HG03571 (cell line): ENCODE data around the gene WNK1.
A peak's percentile ranks its signal among the peaks of the same experiment; 100 is the strongest.
"Not testable (repeated sequence)": the region's sequence is repeated elsewhere in the genome, so short reads cannot be mapped to it uniquely, and the experiment has no call there.

Experiments used
- ATAC-seq: cut with Tn5 transposase; IDR thresholded peaks from one replicate; pipeline ENCODE4 v1.9.1; 2021; ENCODE audit not compliant: unreplicated experiment

WNK1 gene

DNA sequence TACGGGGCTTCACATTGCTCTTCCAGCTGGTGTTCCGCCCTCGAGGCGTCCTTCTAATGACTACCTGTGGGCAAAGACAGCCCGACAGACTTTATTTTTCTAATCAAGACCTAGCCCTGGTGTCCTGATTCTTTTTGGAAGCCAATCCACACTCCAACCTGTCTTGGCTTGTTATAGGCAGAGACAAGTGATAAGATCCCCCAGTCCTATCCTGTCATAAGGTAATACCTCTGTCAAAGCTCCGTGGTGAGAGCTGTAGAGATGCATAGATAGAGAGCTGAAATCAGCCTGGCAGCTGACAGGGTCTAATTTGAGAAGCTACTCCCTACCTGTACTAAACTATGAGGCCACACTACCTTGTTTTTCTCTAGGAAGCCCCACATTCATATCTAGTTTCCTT is 11.5 kb upstream of the WNK1 start:
- no peak for ATAC-seq

DNA sequence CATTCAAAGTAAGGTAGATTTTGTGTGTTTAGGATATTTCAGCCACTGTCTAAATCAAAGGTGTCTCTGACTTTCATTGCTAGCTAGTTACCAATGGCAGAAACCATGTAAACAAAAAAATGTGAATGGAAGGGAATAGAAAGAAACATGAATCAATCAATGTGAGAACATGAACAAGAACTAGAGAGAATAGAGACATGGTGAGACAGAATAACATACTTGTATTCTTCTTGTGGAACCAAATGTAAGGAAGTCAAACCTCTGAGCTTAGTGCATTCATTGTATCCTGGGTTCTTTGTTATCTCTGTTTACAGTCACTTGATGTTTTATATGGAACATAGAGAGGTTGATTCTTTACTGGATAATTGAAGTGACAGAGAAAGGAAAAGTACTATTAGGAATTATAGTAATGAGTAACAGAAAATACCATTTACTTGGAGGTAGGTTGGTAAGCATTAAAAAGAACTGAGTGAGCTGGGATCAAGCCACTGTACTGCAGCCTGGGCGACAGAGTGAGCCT is 2.6 kb upstream of the WNK1 start:
- no peak for ATAC-seq

DNA sequence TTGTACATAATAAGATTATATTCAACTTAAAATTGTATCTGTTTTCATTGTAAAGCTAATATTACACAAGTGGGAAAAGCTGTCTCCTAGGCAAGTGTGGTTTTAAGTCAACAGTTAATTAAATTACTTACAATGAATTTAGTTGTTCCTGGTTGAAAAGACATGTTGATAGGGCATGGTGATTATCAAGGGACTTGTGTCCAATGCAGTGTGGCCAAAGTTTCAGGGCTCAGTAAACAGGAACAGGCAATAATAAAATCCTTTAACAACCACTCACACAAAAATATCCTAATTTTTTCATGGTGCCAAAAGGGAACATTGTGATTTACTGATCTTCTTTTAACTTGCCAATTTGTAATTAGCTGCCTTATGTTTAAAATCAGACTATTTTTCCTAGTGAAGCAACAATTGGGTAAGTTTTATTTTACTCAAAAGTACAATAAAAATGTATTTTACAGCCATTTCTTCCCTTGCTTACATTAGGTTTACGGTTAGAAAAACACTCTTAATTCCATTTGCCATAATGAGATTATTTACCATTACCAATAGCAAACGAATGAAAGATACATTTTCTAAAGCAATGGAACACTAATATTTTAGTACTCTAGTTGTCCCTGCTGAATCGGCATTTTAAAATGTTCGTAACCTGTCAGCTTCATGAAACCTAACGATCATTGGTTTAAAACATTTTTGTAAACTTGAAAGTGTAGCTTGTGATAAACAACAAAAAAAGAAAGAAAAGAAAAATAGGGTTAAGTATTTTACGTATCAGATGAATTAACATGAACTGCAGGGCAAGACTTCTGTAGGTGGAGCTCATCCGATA is 1.8 kb upstream of the WNK1 start:
- ATAC-seq, result no peak

DNA sequence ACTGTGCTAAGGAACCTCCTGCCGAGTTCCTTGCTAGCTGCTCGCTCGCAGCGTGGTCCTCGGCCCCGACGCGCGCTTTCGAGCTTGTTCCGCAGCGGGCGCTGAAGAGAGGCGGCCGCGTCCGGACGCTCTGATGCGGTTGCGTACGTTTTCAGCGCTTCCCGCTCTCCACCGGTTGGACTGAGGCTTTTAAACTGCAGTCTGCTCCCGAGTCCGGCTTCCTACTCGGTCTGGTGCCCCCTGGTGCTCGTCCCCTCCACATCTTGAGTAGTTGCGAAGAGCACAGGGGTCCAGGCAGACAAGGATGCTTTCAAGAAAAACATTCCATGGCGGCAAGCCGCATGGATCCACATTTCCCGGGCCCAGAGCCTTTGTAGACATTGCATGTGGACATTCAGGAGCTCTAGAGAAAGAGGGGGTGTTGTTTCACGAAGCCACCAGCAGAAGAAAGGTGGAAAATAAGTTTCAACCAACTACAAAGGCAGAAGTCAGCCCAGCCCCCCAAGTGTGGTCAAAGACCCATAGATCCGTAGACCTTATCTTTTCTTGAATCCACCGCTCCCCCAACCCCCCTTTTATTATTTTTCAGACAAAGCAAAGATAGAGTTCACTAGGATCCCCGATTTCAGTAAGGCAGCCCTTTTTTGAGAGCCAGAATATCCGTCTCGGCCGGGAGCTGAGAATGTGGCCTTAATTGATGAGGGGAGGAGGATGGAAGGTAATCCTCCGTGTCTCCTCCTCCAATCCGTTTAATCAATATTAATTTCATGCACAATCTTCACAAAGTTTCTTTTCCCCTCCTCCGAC is 984 bp upstream of the WNK1 start:
- peak; percentile 45 for ATAC-seq

DNA sequence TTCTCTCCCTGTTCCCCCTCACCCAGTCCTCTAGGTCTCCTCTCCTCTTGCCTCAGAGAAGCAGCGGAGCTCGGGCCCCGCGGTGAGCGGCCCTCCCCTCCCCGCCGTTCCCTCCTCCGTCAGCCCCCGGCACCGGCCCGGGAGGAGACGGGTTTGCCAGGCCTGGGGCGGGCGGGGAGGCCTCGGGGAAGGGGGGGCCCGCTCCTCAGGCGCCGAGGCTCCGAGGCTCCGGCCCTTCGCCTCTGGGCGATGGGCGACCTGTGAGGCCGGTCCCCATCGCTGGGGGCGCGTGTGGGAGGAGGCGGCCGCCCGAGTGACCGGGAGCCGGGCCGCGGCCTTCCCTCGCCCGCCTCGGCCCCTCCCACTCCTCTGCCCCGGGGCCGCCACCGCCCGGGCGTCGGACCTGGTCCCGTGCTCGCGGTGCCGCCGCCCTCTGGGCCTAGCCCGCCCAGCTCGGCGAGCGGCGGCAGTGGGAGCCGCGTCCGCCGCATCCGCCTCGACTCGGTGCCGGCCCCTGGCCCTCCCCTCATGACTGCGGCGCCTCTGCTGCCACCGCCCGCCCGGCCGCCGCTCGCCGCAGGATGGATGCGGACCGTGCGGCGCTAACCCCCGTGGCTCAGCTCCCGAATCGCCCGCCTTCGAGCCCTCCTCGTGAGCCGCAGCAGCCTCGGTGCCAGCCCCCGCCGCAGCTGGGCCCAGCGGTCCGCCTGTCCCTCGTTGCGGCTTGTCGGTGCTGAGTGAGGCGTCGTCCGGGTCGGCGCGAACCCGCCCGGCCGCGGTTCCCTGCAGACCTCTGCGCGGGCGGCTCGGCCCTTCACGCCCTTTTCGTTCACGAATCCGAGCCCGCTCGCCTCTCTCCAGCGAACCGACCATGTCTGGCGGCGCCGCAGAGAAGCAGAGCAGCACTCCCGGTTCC is 574 bp downstream of the WNK1 start:
- peak; percentile 24 for ATAC-seq

DNA sequence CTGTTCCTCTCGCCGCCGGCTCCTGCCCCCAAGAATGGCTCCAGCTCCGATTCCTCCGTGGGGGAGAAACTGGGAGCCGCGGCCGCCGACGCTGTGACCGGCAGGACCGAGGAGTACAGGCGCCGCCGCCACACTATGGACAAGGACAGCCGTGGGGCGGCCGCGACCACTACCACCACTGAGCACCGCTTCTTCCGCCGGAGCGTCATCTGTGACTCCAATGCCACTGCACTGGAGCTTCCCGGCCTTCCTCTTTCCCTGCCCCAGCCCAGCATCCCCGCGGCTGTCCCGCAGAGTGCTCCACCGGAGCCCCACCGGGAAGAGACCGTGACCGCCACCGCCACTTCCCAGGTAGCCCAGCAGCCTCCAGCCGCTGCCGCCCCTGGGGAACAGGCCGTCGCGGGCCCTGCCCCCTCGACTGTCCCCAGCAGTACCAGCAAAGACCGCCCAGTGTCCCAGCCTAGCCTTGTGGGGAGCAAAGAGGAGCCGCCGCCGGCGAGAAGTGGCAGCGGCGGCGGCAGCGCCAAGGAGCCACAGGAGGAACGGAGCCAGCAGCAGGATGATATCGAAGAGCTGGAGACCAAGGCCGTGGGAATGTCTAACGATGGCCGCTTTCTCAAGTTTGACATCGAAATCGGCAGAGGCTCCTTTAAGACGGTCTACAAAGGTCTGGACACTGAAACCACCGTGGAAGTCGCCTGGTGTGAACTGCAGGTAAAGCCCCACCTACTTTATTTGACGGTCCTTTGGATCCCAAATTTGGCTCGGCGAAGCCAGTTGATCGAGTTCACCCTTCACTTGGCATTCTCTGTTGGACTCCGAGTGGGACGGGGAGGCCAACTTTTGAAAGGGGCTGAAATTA is 1.5 kb downstream of the WNK1 start:
- no peak for ATAC-seq

DNA sequence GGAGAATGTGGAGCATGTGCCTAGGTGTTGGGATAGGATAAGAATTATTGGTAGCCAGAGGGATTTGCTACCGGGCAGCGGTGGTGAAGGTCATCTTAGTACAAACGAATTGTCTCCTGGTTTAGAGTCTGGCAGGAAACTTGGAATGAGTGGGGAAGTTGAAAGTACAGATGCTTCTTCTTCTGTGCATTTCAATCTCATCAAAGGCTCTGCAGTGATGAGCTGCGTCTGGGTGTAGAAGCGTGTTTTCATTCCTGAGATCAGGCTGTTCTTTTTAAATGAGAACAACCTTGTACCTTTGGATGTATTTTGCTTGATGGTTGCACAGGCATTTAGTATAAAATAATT is 2.1 kb downstream of the WNK1 start:
- ATAC-seq, result no peak

DNA sequence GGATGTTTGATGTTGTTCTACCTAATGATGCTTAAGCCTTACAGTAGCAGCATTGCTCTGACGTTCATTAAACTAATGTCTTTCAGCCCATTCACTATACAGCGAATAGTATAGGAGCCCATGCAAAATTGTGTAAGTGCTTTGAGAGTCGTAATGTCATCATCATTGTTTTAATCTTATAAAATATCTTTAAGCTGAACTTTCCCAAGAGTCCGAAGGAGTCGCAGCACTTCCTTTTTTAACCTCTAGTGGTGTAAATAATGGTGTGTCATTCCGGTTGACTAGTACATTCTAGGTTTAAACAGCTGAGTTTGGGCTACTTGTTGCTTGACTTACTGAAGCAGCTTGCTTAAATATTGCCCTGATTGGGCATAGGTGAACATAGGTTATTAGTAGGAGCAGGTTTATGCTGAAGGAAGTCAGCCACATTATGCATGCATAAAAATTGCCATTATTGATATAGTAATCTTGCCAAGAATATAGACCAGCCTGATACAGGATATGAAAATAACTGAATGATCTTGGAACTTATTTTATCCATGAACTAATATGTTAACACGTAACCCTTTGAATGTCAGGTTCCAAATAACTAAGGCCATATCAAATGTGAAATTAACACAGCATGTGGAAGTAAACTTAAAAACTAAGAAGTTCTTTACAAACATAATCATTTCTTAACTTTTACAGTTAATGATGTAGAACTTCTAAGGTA is 2.6 kb downstream of the WNK1 start:
- no peak for ATAC-seq

DNA sequence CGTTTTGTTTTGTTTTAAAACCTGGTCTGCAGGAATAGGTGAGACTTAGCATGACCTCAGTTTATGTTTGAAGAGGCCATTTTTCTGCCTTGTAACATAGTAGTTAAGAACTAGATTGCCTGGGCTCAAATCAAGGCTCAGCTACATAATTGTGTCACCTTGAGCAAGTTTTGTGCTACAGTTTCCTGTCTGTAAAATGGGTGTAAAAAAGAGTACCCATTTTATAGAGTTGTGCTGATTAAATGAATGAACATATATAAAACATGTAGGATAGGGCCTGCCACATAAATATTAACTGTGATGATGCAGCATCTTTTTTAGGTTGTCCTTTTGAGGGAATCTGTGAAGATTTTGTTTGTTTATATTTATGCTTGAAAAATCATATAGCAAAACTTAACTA is 7.2 kb downstream of the WNK1 start:
- ATAC-seq, result no peak

DNA sequence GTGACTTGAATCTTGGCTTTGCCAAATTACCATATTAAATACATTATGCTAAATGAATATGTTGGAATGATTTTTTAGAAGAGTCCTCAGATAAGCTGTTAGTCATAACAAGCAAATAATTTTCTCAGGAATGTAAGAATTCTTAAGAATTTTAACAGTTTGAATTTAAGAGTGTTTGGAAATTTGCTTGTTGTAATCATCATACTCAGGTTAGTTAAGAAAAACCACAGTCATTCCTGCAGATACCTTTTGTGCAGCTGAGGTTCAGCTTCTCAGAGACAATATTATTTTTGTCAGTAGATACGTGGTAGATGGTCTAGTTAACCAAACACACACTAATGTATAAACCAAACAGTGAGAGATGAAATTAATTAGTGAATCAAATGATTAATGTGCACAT is 8.9 kb downstream of the WNK1 start:
- no peak for ATAC-seq

DNA sequence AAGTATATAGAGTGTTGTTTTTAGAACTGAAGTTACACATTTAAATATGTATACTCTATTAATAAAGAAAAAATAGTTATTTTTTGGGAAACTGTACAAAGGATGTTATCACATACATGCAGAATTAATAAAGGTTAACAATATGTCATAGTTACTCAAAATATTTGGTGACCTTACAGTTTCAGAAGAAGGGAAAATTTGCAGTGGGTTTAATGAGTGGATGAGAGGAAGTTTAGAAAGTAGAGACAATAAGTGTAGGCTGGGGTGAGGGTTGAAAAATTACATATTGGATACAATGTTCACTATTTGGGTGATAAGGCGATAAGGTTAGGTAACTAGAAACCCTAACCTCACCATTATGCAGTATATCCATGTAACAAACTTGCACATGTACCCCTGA is 13.5 kb downstream of the WNK1 start:
- no peak for ATAC-seq

DNA sequence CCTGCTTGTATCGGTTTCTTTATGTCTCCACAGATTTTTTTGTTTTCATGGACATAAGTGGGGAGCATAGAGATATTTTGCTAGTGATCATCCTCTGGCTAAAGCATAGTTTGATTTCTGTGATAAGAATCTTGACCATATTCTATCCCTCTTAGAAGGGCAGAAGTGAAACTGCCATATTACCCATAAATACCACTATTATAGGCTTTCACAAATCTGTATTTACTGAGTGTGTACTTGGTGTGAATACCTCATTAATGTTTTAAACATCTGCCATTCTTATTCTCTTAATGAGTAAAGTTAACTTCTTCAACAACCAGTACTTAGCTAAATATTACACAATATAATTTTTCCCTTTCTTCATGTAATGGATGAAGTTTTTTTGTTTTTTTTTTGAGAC is 16.1 kb downstream of the WNK1 start:
- ATAC-seq, result no peak

DNA sequence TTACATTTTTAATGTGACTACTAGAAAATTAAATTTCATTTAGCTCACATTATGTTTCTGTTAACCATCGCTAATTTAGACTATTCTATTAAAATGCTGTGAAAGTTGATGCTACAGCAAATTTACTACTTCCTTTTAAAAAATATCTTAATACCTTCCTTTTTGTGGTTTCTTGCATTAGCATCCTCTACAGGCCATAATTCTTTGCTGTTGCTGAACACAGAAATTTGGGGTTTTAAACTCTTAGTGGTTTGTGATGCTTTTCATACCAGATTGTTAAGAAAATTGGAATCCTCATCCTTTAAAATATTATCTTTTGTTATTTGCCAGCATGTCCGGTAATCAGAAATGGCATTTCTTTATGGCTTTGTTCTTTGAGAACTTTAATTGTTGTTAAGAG is 18.1 kb downstream of the WNK1 start:
- ATAC-seq, result no peak

DNA sequence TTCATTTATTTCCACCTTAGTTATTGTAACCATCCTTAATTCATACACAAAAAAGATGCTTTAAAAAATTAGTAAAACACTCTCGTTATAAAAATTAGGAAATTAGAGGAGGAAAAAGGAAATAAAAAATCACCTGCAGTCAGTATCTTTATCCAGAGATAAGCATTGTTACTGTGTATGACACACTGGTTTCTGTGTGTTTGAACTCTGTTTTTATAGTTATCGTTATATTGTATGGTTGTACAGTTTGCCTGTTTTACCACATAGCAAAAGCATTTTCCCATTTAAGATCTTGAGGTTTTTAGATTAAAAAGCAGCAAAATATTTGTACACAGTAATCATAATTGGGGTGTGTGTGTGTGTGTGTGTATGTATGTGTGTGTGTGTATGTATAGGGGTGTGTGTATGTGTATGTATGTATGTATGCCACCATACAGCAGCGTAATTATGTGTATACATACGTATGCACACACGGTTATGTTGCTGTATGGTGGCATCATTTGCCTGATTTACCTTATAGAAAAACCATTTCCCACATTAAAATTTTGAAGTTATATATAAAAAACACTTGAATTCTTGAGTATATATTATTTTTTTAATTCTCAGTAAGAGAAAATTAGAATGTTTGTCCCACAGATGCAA is 19.8 kb downstream of the WNK1 start:
- ATAC-seq, result no peak

DNA sequence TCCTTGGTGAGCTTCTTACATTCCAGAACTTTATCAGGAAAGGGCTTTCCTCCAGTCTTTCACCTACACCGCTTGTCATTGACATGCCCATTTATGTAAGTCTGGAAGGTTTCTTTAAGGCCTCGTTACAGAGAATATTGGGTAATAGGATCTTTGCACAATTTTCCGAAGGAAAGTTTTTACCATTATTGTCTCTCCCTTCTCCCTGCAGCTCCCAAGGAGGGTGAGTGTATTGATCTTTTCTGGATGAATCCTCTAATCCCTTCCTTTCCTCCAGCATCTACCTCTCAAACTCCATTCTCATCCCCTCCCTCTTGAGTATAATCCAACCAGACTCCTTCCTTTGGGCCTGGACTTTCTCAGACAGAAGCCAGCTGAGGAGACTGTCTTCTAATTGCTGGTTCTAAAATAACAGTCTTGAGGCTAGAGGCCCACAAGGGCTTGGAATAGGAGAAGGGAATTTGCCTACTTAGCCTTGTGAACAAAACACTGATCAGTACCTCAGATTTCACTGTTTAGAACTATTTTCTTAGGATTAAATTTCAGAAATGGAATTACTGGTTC is 21.8 kb downstream of the WNK1 start:
- ATAC-seq, result no peak

DNA sequence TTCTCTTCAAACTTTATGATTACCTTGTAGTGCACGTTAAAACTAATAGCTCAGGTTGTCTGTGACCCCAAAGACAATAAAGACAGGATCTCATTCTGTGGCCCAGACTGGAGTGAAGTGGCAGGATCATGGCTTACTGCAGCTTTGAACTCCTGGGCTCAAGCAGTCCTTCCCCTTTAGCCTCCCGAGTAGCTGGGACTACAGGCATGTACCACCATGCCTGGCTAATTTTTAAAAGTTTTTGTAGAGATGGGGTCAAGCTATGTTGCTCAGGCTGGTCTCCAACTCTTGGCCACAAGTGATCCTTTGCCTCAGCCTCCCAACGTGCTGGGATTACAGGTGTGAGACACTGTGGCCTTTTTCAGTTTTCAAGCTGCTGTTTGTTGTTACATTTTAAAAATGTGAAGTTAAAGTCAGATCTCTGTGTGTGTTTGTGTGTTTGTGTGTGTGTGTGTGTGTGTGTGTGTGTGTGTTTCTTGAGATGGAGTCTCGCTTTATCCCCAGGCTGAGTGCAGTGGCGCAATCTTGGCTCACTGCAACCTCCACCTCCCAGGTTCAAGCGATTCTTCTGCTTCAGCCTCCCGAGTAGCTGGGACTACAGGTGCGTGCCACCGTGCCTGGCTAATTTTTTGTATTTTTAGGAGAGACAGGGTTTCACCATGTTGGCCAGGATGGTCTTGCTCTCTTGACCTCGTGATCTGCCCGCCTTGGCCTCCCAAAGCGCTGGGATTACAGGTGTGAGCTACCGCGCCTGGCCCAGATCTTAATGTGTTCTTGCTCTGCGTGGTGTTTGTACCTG is 23.8 kb downstream of the WNK1 start:
- ATAC-seq, result not testable (repeated sequence)

DNA sequence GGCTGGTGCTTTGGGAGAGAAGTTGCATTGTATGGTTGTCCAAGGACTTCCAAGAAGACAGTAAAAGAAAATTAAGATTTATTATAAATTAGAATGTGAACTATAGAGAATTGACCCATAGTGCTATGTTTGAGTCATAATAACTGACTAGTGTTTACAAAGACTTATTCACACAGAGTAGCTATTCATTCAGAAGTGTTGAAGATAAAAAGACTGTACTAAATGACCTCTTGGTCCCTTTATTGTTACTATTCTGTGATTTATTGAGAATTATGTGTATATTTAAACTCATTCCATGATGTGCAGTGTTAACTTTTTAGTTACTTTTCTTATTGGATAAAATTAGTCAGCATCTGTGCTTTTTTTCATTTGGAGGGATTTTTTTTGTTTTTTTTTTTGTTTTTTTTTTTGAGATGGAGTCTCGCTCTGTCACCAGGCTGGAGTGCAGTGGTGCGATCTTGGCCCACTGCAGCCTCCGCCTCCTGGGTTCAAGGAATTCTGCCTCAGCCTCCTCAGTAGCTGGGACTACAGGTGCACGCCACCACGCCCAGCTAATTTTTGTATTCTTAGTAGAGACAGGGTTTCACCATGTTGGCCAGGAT is 24.5 kb downstream of the WNK1 start:
- not testable (repeated sequence) for ATAC-seq
